NCI-H2196 (cell line): Measurements from ENCODE around the gene HELT.
"Not testable (repeated sequence)": the region's sequence is repeated elsewhere in the genome, so short reads cannot be mapped to it uniquely, and the experiment has no call there.

Experiments
- DNase-seq: peaks from one replicate; lab custom pipeline; 2025; ENCODE audit not compliant: unreplicated experiment; lab: John Stamatoyannopoulos, UW

Gene HELT

GRCh38 chr4:185035284-185035683 is 17.0 kb downstream of the HELT start:
- DNase-seq: no peak

- no peak for DNase-seq
Observed at GRCh38 chr4:185036019-185036418, 17.7 kb downstream of the HELT start.

GRCh38 chr4:185036842-185037241 is 18.6 kb downstream of the HELT start:
- DNase-seq: no peak

- peak; percentile 38 for DNase-seq
Observed at GRCh38 chr4:185039508-185040273, 21.4 kb downstream of the HELT start.

- no peak for DNase-seq
Observed at GRCh38 chr4:185040523-185040922, 22.2 kb downstream of the HELT start.

GRCh38 chr4:185050286-185050685 is 32.0 kb downstream of the HELT start:
- not testable (repeated sequence) for DNase-seq

GRCh38 chr4:185051283-185051682 is 33.0 kb downstream of the HELT start:
- DNase-seq: not testable (repeated sequence)

- no peak for DNase-seq
Observed at GRCh38 chr4:185053746-185054145, 35.5 kb downstream of the HELT start.

GRCh38 chr4:185054272-185054671 is 36.0 kb downstream of the HELT start:
- no peak for DNase-seq

- DNase-seq: no peak
Observed at GRCh38 chr4:185054886-185055285, 36.6 kb downstream of the HELT start.

- no peak for DNase-seq
Observed at GRCh38 chr4:185061610-185062009, 43.3 kb downstream of the HELT start.

- no peak for DNase-seq
Observed at GRCh38 chr4:185062606-185063005, 44.3 kb downstream of the HELT start.

- no peak for DNase-seq
Observed at GRCh38 chr4:185066179-185066578, 47.9 kb downstream of the HELT start.

- DNase-seq: no peak
Observed at GRCh38 chr4:185068837-185069236, 50.5 kb downstream of the HELT start.
